Activated naive CD8-positive, alpha-beta T cell treated with anti-CD3 and anti-CD28 coated beads, Interleukin-2, amount 50 U/mL, for 16 hours (primary cell): ENCODE data around the gene METTL1.
"Not testable (repeated sequence)": the region's sequence is repeated elsewhere in the genome, so short reads cannot be mapped to it uniquely, and the experiment has no call there.

Experiments used
- DNase-seq: peaks from one replicate; pipeline ENCODE4 v3.0.0-alpha.2; 2020; ENCODE audit warnings: low read depth, low spot score

The METTL1 gene

DNA sequence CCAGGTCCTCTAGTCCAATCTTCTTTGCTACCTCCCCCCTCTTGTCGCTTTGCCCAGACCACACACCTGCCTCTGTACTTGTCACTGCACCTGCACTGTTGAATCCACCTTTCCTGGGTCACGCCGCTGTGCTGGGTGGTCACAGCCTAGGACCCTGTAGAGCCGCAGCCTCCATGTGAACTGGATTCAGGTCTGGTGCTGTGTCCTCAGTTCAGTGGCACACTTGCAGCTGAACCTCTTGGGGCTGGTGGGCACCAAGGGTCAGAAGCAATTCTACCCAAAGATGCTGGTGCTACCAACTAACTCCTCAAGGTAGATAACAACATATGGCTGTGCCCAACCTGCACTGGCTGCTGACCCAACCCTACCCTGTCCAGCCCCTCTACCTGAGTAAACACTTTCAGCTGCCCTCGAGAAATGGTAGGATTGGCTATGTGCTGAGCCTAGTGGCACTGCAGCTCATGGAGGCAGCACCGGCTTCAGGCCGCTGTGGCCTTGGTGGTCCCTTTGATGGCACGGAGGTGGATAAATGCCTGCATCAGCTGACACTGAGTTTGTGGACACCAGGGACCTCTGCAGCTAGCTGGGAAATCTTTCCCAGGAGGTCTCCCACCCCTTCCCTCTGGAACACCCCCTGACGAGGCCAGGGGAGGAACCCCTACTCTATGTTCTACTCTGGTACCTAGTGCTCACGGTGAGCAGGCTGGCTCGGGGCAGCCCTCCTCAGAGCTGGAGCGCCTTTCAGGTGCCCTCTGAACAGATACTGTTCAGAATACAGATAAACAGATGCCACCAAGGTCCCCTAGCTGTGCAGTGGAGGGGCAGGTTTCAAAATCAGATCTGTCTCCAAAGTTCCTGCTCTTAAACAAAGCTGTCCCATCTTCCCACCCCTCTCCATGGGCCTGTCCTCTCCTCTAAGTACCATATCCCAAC lies 47.6 kb downstream of the METTL1 start:
- DNase-seq = no peak

DNA sequence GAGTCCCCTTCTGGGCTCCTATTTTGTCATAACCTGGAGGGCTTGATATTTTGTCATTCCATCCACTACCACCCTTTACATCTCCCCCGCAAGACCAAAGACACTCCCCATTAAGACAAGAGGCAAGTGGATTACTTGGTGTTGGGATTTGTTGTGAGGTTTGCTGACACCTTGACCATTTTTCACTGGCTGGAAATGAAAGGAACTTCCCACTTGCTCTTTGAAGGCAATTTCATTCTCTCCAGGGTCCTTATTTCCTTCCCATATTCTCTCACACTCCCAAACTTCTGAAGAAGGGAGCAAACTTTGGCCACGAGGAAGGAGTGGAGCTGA lies 48.3 kb downstream of the METTL1 start:
- DNase-seq = no peak

- DNase-seq = no peak
Measured at GRCh38 chr12:57722716-57723629, 48.9 kb downstream of the METTL1 start.

DNA sequence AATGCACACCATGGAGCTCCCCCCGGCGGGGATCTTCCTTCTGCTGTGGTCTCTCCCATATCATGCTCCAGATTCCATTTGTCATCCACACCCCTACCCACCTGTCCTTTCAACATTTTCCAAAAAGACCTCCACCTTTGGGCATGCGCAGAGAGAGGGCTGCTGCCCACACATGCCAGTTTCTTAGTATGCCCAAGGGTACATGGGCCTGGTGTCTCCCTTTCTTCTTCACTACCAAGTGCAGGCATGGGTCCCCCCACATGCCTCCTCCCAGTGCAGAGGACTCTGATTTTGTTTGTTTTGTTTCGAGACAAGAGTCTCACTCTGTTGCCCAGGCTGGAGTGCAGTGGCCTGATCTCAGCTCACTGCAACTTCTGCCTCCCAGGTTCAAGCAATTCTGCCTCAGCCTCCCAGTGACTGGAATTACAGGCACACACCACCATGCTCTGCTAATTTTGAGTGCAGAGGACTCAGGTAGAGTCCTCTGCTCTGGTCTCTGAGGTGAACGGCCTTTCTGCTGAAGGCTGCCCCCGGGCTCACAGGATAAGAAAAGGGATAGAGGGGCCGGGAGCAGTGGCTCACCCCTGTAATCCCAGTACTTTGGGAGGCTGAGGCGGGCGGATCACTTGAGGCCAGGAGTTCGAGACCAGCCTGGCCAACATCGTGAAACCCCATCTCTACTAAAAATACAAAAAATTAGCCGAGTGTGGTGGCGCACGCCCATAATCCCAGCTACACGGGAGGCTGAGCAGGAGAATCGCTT lies 49.9 kb downstream of the METTL1 start:
- not testable (repeated sequence) for DNase-seq

DNA sequence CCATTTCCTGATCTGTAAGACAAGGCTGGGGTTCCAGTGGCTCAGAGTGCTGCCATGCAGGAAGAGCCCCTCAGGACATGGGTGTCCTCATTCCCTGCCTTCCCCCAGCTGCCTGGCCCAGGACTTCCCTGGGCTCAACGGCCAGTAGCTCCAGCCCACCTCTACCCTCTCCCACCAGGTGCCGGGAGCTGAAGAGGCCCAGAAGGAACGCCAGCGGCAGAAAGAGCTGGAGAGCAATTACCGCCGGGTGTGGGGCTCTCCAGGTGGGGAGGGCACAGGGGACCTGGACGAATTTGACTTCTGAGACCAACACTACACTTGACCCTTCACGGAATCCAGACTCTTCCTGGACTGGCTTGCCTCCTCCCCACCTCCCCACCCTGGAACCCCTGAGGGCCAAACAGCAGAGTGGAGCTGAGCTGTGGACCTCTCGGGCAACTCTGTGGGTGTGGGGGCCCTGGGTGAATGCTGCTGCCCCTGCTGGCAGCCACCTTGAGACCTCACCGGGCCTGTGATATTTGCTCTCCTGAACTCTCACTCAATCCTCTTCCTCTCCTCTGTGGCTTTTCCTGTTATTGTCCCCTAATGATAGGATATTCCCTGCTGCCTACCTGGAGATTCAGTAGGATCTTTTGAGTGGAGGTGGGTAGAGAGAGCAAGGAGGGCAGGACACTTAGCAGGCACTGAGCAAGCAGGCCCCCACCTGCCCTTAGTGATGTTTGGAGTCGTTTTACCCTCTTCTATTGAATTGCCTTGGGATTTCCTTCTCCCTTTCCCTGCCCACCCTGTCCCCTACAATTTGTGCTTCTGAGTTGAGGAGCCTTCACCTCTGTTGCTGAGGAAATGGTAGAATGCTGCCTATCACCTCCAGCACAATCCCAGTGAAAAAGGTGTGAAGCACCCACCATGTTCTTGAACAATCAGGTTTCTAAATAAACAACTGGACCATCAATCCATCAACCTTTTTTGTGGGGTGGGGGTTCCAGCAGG lies 51.0 kb downstream of the METTL1 start:
- DNase-seq = no peak

- no peak for DNase-seq
Measured at GRCh38 chr12:57719777-57720605, 51.9 kb downstream of the METTL1 start.

DNA sequence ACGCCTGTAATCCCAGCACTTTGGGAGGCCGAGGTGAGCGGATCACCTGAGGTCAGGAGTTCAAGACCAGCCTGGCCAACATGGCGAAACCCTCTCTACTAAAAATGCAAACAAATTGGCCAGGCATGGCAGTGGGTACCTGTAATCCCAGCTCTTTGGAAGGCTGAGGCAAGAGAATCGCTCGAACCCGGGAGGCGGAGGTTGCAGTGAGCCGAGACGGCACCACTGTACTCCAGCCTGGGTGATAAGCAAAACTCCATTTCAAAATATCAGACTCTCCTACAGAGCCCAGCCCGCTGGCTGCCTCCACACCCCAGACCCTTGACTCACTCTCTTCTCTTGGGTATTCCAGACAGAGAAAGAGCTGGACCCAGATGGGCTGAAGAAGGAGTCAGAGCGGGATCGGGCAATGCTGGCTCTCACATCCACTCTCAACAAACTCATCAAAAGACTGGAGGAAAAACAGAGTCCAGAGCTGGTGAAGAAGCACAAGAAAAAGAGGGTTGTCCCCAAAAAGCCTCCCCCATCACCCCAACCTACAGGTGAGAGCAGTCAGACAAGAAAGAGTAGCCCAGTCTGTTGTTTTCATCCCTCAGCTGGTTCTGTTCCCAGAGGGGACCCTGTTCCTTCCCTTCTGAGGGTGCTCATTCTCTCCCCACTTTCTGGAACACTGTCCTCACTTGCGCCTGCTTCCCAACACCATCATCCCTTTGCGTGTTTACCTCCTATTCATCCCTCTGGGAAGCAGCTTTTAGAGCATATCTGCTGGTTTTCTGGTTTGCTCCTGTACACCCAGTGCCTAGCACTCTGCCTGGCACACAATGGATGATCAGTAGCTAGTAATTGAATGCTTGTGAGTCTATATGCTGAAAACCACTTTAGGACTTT lies 53.0 kb downstream of the METTL1 start:
- no peak for DNase-seq
